ENCODE data around the gene ARHGEF17.

The ARHGEF17 gene

DNA sequence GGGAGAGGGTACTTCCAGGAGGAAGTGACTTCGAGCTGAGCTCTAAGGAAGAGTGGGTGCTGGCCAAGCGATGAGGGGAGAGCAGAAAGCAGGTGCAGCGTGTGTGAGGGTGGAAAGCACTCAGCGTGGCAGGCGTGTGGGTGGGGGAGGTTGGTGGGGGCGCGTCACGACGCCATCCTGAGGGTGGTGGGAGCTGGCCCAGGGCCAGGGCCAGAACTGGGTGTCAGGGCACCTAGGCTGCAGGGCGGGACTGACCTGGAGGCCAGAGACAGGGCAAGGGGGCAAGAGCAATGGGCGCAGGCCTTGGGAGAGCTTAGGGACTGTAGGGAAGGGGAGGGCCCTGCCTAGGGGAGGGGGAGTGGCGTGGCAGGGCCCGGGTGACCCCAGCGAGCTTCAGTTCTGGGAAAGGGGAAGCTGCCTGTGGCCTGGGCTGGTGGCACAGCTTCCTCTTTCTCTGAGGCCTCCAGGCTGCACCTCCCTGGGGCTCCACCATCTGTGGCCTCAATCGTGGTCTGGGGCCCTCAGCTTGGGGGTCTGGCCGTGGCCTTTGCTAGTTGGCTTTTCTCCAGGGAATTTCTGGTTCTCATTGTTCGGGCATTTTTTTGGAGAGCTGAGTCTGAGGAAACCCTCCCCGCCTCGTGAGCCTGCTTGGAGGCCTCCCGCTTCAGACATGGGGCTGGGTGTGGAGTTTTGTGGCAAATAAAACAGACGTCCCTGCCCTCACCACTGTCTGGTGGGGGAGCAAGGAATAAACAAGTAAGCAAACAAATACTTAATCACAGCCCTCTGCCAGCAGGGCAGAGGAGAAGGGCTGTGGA lies 77.0 kb downstream of the ARHGEF17 start:
- DNase-seq, result peak; percentile 50

DNA sequence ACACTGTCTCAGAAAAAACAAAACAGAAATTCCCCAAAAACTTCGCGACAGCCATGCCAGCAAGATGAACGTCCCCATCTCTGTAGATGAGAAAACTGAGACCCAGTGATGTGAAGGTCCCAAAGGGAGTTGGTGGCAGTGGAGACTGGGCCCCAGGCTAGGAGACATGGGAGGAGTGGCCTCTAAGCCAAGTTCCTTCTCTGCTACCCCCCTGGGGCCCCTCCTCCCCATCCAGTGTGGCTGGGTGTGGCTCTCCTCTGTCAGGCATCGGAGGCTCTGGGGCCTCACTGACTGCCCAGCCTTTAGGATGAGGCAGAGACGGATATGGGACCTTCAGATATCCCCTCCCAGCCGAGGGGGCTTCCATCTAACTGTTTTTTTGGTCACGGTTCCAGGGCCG lies 77.9 kb downstream of the ARHGEF17 start:
- DNase-seq, result no peak

DNA sequence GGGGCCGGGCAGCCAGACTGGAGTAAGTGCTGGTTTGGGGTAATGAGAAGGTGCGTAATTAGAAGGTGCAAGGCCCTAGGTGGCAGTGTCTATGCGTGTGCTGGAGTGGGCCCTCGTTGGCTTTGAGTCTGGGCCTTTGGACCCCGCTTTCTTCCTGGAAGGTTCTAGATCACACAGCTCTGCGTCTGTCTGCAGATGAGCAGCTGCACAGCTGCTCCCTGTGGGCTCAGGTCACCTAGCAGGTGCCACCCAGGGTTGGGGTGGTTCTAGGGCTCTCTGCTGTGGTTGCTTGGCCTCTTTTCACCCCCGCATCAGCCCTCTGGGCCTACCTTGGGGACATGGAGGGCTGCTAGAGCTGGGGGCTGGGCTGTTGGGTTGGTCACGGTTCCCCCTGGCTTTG lies 78.5 kb downstream of the ARHGEF17 start:
- DNase-seq, result no peak

DNA sequence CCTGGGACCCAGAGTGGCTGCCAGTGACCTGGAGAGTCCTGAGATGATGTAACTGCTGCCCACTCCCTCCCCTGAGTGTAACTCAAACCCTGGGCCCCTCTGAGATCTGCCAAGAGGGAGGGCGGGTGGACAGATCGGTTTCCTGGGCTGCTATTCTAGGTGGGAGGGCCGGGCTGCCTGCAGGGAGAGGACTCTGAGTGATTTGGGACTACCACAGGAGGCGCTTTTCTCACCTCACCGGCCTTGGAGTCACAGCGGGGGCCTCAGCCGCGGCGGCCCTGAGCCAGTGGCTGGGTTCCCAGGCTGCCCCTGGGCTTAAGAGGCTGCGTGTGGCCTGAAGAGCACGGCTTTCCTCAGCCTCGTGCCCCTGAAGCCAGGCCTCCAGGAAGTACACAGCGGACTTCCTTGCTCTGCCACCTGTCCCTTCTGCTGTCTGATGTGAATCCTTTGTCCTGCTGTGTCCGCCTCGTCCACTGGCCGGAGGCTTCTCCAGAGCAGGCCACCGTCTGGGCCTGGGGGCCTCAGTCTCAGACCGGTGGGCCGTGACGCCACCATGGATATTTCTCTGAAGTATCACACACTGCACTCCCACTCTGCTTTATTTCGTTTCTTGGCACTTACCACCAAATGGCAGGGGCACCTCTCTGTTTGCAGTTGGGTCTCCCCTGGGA lies 79.7 kb downstream of the ARHGEF17 start:
- DNase-seq, result no peak

DNA sequence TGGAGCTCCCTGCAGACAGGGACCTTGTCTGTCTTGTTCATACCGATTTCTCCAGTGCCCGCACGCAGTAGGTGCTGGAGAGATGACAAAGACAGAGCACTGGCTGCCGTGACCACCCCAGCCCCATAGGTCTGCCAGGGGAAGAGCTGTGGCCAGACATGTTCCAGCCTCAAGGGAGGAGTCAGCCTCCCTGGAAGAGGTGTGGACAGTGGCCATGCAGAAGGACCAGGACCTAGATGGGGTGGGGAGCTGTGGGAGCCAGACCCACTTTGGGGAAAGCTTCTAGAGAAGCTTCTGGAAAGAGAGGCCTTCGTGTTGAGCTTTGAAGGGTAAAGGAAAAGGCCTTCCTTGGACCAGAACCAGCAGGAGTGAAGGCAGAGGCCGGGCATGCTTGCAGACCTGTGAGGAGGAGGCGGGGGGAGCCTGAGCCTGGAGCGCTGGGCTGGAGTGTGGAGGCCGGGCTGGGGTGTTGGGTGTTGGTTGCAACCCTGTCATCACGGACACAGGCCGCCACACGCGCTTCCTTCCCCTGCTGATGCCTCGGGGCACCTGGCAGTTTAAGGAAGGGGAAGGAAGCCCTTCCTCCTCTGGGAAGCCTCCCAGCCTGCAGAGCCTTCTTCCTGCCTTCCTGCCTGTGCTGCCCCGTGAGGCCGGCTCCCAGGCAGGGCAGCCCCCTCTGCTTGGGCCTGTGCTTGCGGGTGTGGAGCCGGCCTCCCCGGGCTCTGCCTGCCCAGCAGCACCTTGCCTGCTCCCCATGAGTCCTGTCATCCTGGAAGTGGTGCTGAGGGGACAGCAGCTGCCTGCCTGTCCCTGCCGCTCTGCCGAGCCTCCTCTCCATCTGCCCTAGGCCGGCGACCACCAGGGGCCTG lies 80.4 kb downstream of the ARHGEF17 start:
- DNase-seq, result no peak

DNA sequence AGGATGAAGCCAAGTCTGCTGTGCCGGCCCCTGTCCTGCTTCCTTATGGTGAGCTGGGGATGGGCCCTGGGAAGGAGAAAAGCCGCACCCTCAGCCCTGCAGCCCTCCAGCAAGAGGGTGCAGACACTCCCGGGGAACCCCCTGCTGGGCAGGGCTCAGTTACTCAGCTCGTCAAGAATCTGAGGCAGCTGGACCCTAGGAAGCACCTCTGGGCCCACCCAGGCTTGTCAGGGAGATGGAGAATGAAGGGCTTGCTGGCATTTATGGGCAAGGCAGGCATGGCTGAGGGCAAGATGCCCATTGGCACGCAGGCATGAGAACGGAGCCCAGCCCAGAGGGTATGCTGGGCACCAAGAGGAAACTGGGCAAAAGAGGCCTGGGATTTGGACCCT lies 81.1 kb downstream of the ARHGEF17 start:
- no peak for DNase-seq

DNA sequence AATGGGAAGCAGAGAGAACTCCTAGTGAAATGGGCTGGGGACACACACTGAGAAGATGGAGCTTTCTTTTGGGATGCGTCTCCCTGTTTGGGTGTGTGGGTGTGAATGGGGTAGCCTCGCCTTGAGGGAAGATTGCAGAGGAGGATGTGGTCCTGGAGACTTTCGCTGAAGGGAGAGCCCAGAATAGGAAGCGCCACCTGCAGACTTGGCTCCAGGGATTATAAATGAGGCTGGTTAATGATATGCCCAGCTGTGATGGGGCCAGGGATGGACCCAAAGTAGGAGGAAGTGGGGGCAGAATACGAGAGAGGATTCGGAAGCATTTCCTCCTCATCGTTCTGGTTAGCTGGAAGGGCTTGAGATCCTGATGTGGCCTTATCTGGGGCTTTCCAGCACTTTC lies 81.8 kb downstream of the ARHGEF17 start:
- no peak for DNase-seq

DNA sequence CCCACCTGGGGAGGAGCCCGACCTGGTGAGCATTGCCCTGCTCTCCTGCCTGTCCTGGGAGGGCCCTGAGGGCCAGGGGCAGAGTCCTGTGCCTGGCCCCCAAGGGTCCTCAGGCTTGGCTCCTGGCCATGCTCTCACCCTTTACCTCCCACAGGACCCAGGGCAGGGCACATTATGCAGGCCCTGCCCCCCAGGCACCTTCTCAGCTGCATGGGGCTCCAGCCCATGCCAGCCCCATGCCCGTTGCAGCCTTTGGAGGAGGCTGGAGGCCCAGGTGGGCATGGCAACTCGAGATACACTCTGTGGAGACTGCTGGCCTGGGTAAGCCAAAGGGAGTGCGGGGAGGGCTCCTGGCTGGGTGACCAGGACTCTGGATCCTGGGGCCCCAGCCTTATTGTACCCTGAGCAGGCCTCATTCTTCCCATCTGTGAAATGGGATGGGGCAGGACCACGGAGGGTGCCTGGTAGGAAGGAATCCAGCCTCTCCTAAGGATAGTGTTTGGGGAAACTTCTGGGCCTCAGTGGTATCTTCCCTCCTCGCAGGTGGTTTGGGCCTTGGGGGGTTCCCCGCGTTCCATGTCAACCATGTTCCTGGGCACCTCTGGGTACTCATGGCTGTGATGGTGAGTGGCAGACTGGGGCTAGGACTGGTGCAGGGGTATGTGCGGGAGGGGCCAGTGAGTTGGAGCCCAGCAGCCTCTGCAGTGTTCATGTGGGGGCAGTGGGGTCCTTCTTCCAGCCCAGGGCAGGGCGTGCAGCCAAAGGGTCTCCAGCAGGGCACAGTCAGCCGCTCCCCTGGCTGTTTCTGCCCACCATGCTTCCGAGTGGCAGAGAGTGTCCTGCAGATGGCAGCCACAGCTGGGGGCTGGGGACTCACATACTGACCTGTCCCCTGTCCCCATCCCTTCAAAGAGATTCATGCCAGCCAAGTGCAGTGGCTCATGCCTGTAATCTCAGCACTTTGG lies 82.8 kb downstream of the ARHGEF17 start:
- DNase-seq, result no peak

DNA sequence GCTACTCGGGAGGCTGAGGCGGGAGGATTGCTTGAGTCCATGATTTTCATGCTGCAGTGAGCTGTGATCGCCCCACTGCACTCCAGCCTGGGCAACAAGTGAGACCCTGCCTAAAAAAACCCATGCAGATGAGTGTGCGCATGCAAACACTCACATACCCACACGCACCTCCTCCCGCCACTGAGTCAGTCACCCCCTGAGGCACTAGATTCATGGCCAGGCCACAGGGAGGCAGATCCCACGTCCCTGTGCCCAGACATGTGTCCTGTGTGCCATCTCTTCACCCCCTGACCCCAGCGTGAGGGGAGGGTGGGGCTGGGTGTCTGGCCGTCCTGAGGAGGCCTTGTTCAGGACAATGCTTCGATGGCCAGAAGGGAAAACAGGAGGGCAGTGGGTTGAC lies 83.6 kb downstream of the ARHGEF17 start:
- no peak for DNase-seq

DNA sequence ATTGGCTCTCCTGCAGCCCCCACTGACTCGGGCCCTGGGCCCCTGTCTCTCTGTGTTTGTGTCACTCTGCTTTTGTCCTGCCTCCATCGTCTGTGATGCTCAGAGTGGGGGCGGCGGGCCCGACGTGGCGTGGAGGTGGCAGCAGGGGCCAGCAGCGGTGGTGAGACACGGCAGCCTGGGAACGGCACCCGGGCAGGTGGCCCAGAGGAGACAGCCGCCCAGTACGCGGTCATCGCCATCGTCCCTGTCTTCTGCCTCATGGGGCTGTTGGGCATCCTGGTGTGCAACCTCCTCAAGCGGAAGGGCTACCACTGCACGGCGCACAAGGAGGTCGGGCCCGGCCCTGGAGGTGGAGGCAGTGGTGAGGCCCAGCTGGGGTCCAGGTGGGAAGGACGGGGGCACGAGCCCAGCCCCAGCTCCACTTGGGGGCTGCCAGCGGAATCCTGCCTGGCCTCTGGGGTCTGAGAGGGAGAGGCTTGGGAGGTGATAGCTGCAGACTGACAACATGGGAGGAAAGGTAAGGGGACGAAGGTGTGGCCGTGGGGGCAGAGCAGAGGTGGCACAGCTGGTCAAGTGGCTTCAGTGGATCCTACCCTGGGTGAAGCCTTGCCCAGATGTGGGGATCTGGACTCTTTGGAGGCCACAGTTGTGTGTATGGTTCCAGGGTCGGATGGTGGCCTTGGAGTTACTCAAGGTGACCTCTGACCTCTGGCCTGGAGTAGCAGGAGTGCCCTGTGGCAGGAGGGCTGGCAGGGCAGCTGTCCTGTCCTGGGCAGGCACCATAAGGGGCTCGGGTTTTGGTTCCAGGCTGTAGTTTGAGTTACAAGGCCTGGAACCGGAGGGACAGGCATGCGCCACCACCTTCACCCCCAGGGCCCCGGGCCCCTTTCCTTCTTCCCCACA lies 84.3 kb downstream of the ARHGEF17 start:
- DNase-seq, result no peak

DNA sequence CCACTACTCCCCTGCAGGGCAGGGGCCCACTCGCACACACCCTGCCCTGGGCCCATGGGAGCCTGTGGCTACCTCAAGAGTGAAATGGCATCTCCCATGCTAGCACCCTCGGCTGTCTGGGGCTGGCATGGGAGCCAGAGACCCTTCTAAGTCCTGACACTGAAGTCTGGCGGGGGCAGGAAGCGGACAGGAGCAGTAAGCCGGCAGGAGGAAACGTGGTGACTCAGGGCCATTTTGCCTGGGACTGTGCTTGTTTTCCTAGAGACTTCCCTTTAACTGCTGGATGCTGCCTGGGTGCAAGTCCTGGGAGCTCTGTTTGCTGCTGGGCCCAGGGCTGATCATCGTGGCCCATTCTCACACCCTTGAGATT lies 84.9 kb downstream of the ARHGEF17 start:
- DNase-seq, result no peak

DNA sequence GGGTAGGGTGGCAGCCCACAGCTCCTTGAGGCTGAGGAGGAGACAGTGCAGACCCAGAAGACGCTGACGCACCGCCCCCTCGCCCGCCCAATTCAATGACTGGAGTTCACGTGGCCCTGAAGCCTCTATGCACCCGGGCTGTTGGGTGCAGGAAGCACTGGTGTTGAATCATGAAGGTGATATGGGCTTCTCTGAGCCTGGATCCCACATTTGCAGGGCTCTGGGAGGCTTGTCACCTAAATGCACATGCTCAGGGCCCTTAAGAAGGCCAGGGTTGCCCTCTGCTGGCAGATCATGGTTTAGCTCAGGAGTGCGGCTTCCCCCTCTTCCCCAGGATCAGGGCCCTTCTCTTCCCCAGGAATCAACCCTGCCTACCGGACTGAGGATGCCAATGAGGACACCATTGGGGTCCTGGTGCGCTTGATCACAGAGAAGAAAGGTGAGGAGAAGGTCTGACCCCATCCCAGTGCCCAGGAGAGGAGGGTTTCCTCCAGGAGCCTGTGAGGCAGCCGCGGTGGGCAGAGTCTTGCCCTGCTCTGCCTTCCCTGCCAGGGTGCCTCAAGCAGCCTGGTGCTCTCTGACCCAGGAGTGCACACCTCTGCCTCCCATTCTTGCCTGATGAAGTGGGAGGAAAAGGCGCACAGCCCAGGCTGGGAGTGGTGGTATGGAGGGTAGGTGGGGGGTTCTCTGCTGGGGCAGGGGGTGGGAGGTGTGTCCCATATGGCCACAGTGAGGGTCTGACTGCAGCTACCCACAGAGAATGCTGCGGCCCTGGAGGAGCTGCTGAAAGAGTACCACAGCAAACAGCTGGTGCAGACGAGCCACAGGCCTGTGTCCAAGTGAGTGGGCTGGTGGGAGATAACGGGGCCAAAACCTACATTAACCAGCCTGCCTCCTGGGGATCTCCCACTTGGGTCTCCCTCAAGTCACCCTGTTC lies 85.7 kb downstream of the ARHGEF17 start:
- peak; percentile 68 for DNase-seq

DNA sequence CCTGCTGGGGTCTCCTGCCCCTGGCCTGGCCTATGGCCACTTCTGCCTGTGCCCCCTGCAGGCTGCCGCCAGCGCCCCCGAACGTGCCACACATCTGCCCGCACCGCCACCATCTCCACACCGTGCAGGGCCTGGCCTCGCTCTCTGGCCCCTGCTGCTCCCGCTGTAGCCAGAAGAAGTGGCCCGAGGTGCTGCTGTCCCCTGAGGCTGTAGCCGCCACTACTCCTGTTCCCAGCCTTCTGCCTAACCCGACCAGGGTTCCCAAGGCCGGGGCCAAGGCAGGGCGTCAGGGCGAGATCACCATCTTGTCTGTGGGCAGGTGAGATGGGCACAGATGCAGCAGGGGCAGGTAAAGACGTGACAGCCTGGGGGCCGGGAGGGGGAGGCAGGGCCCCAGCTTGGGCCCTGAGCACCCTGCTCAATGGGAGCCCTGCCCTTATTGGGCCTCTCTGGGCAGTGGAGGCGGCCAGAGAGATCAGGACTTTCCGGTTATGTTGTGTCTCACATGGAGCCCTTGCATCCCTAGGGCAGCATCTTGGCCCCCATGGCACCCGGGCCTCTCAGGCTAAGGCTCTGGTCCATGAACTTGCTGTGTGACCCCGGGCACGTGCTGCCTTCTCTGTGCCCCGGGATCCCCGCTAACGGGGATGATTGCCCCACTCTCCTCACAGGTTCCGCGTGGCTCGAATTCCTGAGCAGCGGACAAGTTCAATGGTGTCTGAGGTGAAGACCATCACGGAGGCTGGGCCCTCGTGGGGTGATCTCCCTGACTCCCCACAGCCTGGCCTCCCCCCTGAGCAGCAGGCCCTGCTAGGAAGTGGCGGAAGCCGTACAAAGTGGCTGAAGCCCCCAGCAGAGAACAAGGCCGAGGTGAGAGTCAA lies 86.6 kb downstream of the ARHGEF17 start:
- no peak for DNase-seq

DNA sequence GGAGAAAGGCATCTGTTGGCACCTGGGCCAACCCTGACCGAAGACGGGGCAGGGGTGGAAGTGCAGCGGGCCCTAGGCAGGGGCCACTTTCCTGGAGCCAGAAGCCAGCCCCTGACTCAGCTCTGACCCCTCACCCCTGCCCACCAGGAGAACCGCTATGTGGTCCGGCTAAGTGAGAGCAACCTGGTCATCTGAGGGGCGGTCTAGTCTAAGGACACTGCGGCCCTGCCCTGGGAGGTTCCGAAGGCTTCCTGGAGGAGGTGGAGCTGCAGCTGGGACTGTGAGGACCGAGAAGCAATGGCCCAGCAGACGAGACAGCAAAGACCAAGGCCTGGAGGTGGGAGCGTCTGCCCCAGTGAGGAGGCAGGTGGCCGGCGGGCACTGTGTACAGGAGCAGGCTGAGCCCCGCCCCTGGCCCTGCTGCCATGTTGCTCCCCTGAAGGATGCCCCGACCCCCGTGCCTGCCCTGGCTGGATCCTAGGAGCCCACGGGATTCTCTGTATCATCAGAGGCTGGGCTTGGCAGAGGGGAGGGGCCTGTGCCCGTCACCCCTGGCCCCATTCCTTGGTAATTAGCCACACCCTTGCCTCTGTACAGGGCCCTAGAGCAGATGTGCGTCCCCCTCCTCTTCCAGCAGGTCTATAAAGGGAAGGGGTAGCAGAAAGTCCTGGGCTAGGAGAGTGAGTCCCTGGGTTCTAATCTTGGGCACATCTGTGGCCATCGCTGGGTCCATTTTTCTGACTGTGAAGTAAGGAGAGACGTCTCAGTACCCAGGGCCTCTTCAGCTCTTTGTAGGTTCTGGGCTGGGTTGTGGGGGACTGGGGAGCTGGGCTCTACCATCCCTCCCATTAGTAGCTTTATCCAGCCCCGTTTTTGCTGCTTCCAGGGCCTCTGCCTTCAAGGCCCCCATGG lies 87.5 kb downstream of the ARHGEF17 start:
- DNase-seq, result no peak

DNA sequence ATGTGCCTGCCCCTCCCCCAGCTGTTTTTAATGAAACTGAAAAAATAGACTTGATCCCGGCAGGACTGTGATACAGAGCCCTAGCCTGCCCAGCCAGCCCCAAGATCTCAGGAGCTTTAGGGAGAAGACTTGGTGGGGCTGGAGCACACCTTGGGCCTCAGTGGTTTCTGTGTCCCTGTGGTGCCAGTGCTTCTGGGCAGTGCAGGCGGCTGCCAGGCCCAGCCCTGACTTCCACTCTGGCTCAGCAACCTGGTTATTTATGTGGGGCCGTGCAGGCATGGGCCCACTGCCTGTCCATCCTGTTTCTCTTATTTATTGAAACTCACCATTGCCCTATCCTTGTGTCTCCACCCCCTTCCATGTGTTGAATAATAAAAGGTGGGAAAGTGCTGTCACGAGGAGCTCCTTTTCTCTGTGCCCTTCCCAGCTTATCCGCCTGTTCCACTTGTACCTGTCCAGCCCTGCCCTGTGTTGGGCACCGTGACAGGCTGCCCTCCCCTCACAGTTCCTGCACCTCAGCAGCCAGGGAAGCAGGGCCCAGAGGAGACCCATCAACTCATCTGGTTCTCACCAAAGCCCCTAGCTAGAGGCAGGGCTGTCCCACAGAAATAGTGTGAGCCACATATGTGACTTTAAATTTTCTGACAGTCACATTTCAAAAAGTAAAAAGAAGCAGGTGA lies 88.3 kb downstream of the ARHGEF17 start:
- DNase-seq, result no peak

DNA sequence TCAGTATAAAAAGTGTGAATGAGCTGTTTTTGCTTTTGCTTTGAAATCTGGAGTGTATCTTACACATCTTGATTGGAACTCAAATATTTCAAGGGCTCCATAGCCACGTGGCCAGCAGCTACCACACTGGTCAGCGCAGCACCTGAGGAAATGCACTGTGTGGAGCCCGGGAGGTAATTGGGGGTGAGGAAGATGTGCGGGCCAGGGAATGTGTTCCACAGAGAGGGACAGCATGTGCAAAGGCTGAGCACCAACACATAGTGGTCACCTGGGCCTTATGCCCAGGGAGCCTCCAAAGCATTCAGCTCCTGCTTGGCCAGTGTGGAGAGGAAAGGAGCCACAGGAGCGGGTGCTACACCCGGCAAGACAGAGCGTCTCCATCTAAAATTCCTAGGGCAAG lies 88.9 kb downstream of the ARHGEF17 start:
- no peak for DNase-seq

DNA sequence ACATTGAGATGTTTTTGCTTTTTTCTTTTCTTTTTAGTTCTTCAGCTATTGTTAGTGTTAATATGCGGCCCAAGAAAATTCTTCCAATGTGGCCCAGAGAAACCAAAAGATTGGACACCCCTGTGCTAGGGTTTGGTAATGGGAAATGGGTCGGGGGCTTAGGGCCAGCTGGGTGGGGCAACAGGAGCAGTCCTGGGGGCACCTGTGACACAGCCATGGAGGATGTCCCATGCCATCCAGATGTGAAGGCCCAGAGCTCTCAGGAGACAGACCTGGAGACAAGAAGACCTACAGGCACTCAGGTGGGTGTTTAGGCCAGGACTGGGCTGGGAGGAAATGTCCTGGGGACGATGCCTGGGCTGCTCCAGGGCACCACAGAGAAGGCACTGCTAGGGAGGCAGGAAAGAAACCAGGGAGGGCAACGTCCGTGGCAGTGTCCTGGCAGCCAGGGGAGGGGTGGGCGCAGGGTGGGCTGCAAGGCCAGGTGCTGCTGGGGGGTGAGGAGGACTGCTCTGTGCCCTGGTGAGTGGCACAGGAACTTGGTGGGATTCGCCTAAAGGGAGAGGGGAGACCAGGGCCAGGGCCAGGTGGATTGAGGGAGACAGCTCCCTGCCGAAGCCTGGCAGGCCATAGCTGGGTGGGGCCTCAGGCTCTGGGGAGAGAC lies 89.5 kb downstream of the ARHGEF17 start:
- no peak for DNase-seq
